ENCODE data around the gene ADAMTSL2. TPM values are rescaled to one million over a fixed set of nuclear protein-coding genes. Genes with fewer than 3 reads are reported as not detected.

ADAMTSL2 gene
- polyA plus RNA-seq, 6 donors from 2014 or later = not detected

GRCh38 chr9:133583111-133583510, 48.6 kb downstream of the ADAMTSL2 start:
- H3K9me3 Mint-ChIP-seq = no peaks in the 10 kb centered on the region
- no peak overlapping the region for H3K27ac Mint-ChIP-seq
- ATAC-seq (ENCODE audit: low read depth in 2 of 2) = no peak
- DNase-seq = no peak
- peaks cover 42 to 48% (median 46%) of the 10 kb centered on the region in 3 donors for H3K4me1 Mint-ChIP-seq
- peaks cover 32 to 74% (median 69%) of the 10 kb centered on the region in 3 donors for H3K27me3 Mint-ChIP-seq
- H3K36me3 Mint-ChIP-seq = no peaks in the 10 kb centered on the region
- no peak overlapping the region for H3K4me3 Mint-ChIP-seq

GRCh38 chr9:133583586-133583985, 49.1 kb downstream of the ADAMTSL2 start:
- Mint-ChIP-seq H3K4me1 (peaks cover 38 to 43% (median 42%) of the 10 kb centered on the region in 3 donors), H3K9me3 (peaks cover 0 to 4% (median 0%) of the 10 kb centered on the region in 7 donors), H3K27me3 (peaks cover 33 to 69% (median 64%) of the 10 kb centered on the region in 3 donors), H3K27ac (peak overlapping the region in 1 of 6 donors; percentile 87), H3K36me3 (no peaks in the 10 kb centered on the region), H3K4me3 (no peak overlapping the region)
- no peak for DNase-seq
- no peak for ATAC-seq (ENCODE audit: low read depth in 2 of 2)

GRCh38 chr9:133584167-133584558, 49.7 kb downstream of the ADAMTSL2 start:
- peak overlapping the region in 5 of 6 donors; percentile 5 to 87 (median 49) for H3K27ac Mint-ChIP-seq
- DNase-seq = no peak
- no peak for ATAC-seq (ENCODE audit: low read depth in 2 of 2)
- H3K27me3 Mint-ChIP-seq = peaks cover 34 to 64% (median 61%) of the 10 kb centered on the region in 3 donors
- H3K4me3 Mint-ChIP-seq = peak overlapping the region in 6 of 8 donors; percentile 33 to 86 (median 74)
- H3K9me3 Mint-ChIP-seq = peaks cover 0 to 5% (median 0%) of the 10 kb centered on the region in 7 donors
- peaks cover 33 to 41% (median 38%) of the 10 kb centered on the region in 3 donors for H3K4me1 Mint-ChIP-seq
- no peaks in the 10 kb centered on the region for H3K36me3 Mint-ChIP-seq

- peak overlapping the region; percentile 45 to 88 (median 74) for H3K4me3 Mint-ChIP-seq
- H3K36me3 Mint-ChIP-seq = no peaks in the 10 kb centered on the region
- ATAC-seq (ENCODE audit: low read depth in 2 of 2) (peak; percentile 68 to 69), DNase-seq (peak; percentile 50)
- H3K4me1 Mint-ChIP-seq = peaks cover 27 to 38% (median 35%) of the 10 kb centered on the region in 3 donors
- H3K27ac Mint-ChIP-seq = peak overlapping the region in 5 of 6 donors; percentile 64 to 98 (median 89)
- H3K9me3 Mint-ChIP-seq = peaks cover 0 to 5% (median 0%) of the 10 kb centered on the region in 7 donors
- peaks cover 30 to 58% (median 54%) of the 10 kb centered on the region in 3 donors for H3K27me3 Mint-ChIP-seq
Measured at GRCh38 chr9:133584559-133585476, 50.3 kb downstream of the ADAMTSL2 start.

- peak overlapping the region; percentile 45 to 88 (median 74) for H3K4me3 Mint-ChIP-seq
Measured at GRCh38 chr9:133585481-133586351, 51.2 kb downstream of the ADAMTSL2 start.

GRCh38 chr9:133587051-133587450, 52.5 kb downstream of the ADAMTSL2 start:
- Mint-ChIP-seq H3K27me3 (peaks cover 16 to 43% (median 40%) of the 10 kb centered on the region in 3 donors), H3K36me3 (no peaks in the 10 kb centered on the region), H3K4me1 (peaks cover 27 to 32% (median 31%) of the 10 kb centered on the region in 3 donors), H3K9me3 (peaks cover 0 to 5% (median 0%) of the 10 kb centered on the region in 7 donors), H3K4me3 (no peak overlapping the region), H3K27ac (no peak overlapping the region)
- ATAC-seq (ENCODE audit: low read depth in 2 of 2) (no peak), DNase-seq (no peak)

More at GRCh38 chr9:133585481-133586351, 51.2 kb downstream of the ADAMTSL2 start:
- H3K36me3 Mint-ChIP-seq = no peaks in the 10 kb centered on the region
- H3K27me3 Mint-ChIP-seq = peaks cover 22 to 55% (median 45%) of the 10 kb centered on the region in 3 donors
- H3K9me3 Mint-ChIP-seq = peaks cover 0 to 5% (median 0%) of the 10 kb centered on the region in 7 donors
- ATAC-seq (ENCODE audit: low read depth in 2 of 2) (peak; percentile 67 to 69), DNase-seq (peak; percentile 34)
- peaks cover 32 to 34% (median 34%) of the 10 kb centered on the region in 3 donors for H3K4me1 Mint-ChIP-seq
- peak overlapping the region; percentile 14 to 98 (median 86) for H3K27ac Mint-ChIP-seq

DNA sequence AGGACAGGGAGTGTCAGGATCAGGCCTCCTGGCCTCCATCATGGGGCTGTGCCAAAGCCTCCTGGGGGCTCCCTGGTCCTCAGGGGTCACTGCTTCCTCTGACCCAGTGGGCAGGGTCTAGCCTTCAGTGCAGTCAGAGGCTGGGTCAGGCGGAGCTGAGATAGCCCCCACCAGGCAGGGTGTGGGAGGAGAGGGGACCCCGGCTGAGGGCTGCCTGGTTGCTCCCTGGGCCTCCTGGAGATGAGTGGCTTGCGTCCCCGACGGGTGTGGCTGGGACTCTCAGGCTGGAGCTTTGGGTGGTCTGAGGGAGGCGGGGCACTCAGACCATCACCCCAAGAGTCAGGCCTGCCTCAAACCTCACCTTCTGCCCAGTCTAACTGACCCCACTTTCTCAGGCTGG, 53.0 kb downstream of the ADAMTSL2 start:
- Mint-ChIP-seq H3K27ac (no peak overlapping the region), H3K4me3 (no peak overlapping the region)
- ATAC-seq (ENCODE audit: low read depth in 2 of 2) = no peak

GRCh38 chr9:133589454-133590227, 55.1 kb downstream of the ADAMTSL2 start:
- Mint-ChIP-seq H3K4me3 (no peak overlapping the region), H3K27me3 (peaks cover 15 to 38% (median 35%) of the 10 kb centered on the region in 3 donors), H3K27ac (no peak overlapping the region), H3K36me3 (no peaks in the 10 kb centered on the region), H3K4me1 (peaks cover 18 to 22% (median 21%) of the 10 kb centered on the region in 3 donors), H3K9me3 (peaks cover 0 to 6% (median 3%) of the 10 kb centered on the region in 7 donors)
- no peak for DNase-seq
- no peak for ATAC-seq (ENCODE audit: low read depth in 2 of 2)

More for the DNA sequence above, 53.0 kb downstream of the ADAMTSL2 start:
- peaks cover 16 to 39% (median 37%) of the 10 kb centered on the region in 3 donors for H3K27me3 Mint-ChIP-seq
- no peaks in the 10 kb centered on the region for H3K36me3 Mint-ChIP-seq
- H3K9me3 Mint-ChIP-seq = peaks cover 0 to 5% (median 0%) of the 10 kb centered on the region in 7 donors
- H3K4me1 Mint-ChIP-seq = peaks cover 27 to 32% (median 31%) of the 10 kb centered on the region in 3 donors
- DNase-seq = no peak

GRCh38 chr9:133590231-133590855, 55.8 kb downstream of the ADAMTSL2 start:
- H3K27me3 Mint-ChIP-seq = peaks cover 14 to 37% (median 31%) of the 10 kb centered on the region in 3 donors
- ATAC-seq (ENCODE audit: low read depth in 2 of 2) (no peak), DNase-seq (no peak)
- peaks cover 11 to 15% (median 14%) of the 10 kb centered on the region in 3 donors for H3K4me1 Mint-ChIP-seq
- H3K4me3 Mint-ChIP-seq = no peak overlapping the region
- H3K9me3 Mint-ChIP-seq = peaks cover 0 to 6% (median 3%) of the 10 kb centered on the region in 7 donors
- H3K36me3 Mint-ChIP-seq = no peaks in the 10 kb centered on the region
- no peak overlapping the region for H3K27ac Mint-ChIP-seq

- Mint-ChIP-seq H3K9me3 (peaks cover 0 to 10% (median 6%) of the 10 kb centered on the region in 7 donors), H3K27ac (no peak overlapping the region), H3K36me3 (no peaks in the 10 kb centered on the region), H3K4me3 (peak overlapping the region in 1 of 8 donors; percentile 21), H3K4me1 (peaks cover 4 to 5% (median 5%) of the 10 kb centered on the region in 3 donors), H3K27me3 (peaks cover 9 to 34% (median 27%) of the 10 kb centered on the region in 3 donors)
- ATAC-seq (ENCODE audit: low read depth in 2 of 2) (no peak), DNase-seq (no peak)
Measured at GRCh38 chr9:133591116-133591910, 56.8 kb downstream of the ADAMTSL2 start.

- peaks cover 1 to 4% of the 10 kb centered on the region in 2 donors for H3K36me3 Mint-ChIP-seq
- ATAC-seq (ENCODE audit: low read depth in 2 of 2) = no peak
- no peak for DNase-seq
- H3K9me3 Mint-ChIP-seq = peaks cover 4 to 15% (median 10%) of the 10 kb centered on the region in 7 donors
- H3K27ac Mint-ChIP-seq = no peak overlapping the region
- H3K27me3 Mint-ChIP-seq = peaks cover 9 to 34% (median 27%) of the 10 kb centered on the region in 3 donors
- H3K4me3 Mint-ChIP-seq = no peak overlapping the region
- H3K4me1 Mint-ChIP-seq = peaks cover 0 to 5% (median 0%) of the 10 kb centered on the region in 3 donors
Measured at GRCh38 chr9:133591985-133592384, 57.5 kb downstream of the ADAMTSL2 start.

All from naive B cell (primary cell).